ENCODE data around the gene PIK3R6.
A peak's percentile ranks its signal among the peaks of the same experiment; 100 is the strongest.

The PIK3R6 gene

GRCh38 chr17:8867361-8867981 is at the start of gene PIK3R6:
TSS of gene PIK3R6 (minus strand) at chr17:8867674. CDS start at chr17:8849794, 17,880 bp downstream.
- no peak for DNase-seq

GRCh38 chr17:8916466-8916865 is 49.0 kb upstream of the PIK3R6 start:
- no peak for DNase-seq

- DNase-seq = no peak
Observed at GRCh38 chr17:8914554-8914953, 47.1 kb upstream of the PIK3R6 start.

- DNase-seq = no peak
Observed at GRCh38 chr17:8913879-8914278, 46.4 kb upstream of the PIK3R6 start.

- no peak for DNase-seq
Observed at GRCh38 chr17:8913091-8913490, 45.6 kb upstream of the PIK3R6 start.

GRCh38 chr17:8912084-8912981 is 44.9 kb upstream of the PIK3R6 start:
- DNase-seq = no peak

- no peak for DNase-seq
Observed at GRCh38 chr17:8910969-8911604, 43.6 kb upstream of the PIK3R6 start.

- DNase-seq = no peak
Observed at GRCh38 chr17:8909586-8910270, 42.3 kb upstream of the PIK3R6 start.

- no peak for DNase-seq
Observed at GRCh38 chr17:8905331-8905730, 37.9 kb upstream of the PIK3R6 start.

GRCh38 chr17:8904686-8905085 is 37.2 kb upstream of the PIK3R6 start:
- no peak for DNase-seq

GRCh38 chr17:8904201-8904600 is 36.7 kb upstream of the PIK3R6 start:
- no peak for DNase-seq

- no peak for DNase-seq
Observed at GRCh38 chr17:8900626-8901585, 33.4 kb upstream of the PIK3R6 start.

- no peak for DNase-seq
Observed at GRCh38 chr17:8900207-8900606, 32.7 kb upstream of the PIK3R6 start.

GRCh38 chr17:8898636-8899035 is 31.2 kb upstream of the PIK3R6 start:
- no peak for DNase-seq

GRCh38 chr17:8898126-8898525 is 30.7 kb upstream of the PIK3R6 start:
- DNase-seq = no peak

- DNase-seq = no peak
Observed at GRCh38 chr17:8896641-8897635, 29.5 kb upstream of the PIK3R6 start.

GRCh38 chr17:8896087-8896486 is 28.6 kb upstream of the PIK3R6 start:
- no peak for DNase-seq

- peak in 31 of 58 donors; percentile 4 to 63 (median 16) for DNase-seq
Observed at GRCh38 chr17:8894673-8895578, 27.5 kb upstream of the PIK3R6 start.
